DND-41 (cell line): ENCODE data around the gene SERPINB4.

ENCODE experiments used
- ATAC-seq: fragments of 200-7000 bp; cut with Tn5 transposase; 3 replicates; pipeline ENCODE4 v1.9.1; 2021; ENCODE audit warnings: low read depth; ENCODE audit not compliant: insufficient read depth
- DNase-seq: peaks from one replicate; pipeline ENCODE4 v3.0.0-alpha.2; 2020
- H2AFZ ChIP-seq: 2 replicates; pipeline ENCODE4 v1.6.0; 2012; ENCODE audit warnings: low read depth, low read length
- H3K27ac ChIP-seq: 2 replicates; pipeline ENCODE4 v1.5.1; 2012; ENCODE audit warnings: low read length, inconsistent platforms
- H3K27me3 ChIP-seq: fragments of 200-600 bp; sonication (generic); 2 replicates; pipeline ENCODE4 v1.6.0; 2012; ENCODE audit warnings: low read length, mild to moderate bottlenecking, inconsistent platforms; ENCODE audit not compliant: insufficient read depth, poor library complexity
- H3K36me3 ChIP-seq: 2 replicates; pipeline ENCODE4 v1.5.1; 2012; ENCODE audit warnings: low read length, inconsistent platforms; ENCODE audit not compliant: insufficient read depth
- H3K4me1 ChIP-seq: 2 replicates; pipeline ENCODE4 v1.5.1; 2012; ENCODE audit warnings: mild to moderate bottlenecking, low read length; ENCODE audit not compliant: insufficient read depth
- H3K4me2 ChIP-seq: 2 replicates; pipeline ENCODE4 v1.6.0; 2012; ENCODE audit warnings: mild to moderate bottlenecking, moderate library complexity, low read length, inconsistent platforms; ENCODE audit not compliant: insufficient read depth
- H3K4me3 ChIP-seq, 2 experiments: fragments of 200-600 bp in 1 of 2; shearing (Covaris generic) in 1 of 2; 2 replicates each; pipeline ENCODE4 v1.5.1; 2012 to 2016; ENCODE audit warnings: inconsistent platforms in 2 of 2, low read length in 2 of 2, mild to moderate bottlenecking in 2 of 2, low read depth in 1 of 2, moderate library complexity in 1 of 2
- H3K79me2 ChIP-seq: 2 replicates; pipeline ENCODE4 v1.6.0; 2012; ENCODE audit warnings: low read length, inconsistent platforms; ENCODE audit not compliant: insufficient read depth
- H3K9ac ChIP-seq: 2 replicates; pipeline ENCODE4 v1.6.0; 2012; ENCODE audit warnings: low read depth, mild to moderate bottlenecking, inconsistent platforms, low read length, moderate library complexity
- H3K9me3 ChIP-seq: 2 replicates; pipeline ENCODE4 v1.5.1; 2012; ENCODE audit warnings: low read length, moderate library complexity, mild to moderate bottlenecking, inconsistent platforms; ENCODE audit not compliant: insufficient read depth, severe bottlenecking
- H4K20me1 ChIP-seq: 2 replicates; pipeline ENCODE4 v1.6.0; 2012; ENCODE audit warnings: low read length; ENCODE audit not compliant: insufficient read depth
- CTCF ChIP-seq: IDR thresholded peaks from 2 replicates; pipeline ENCODE4 v1.5.1; 2012; ENCODE audit warnings: borderline replicate concordance, low read length, moderate library complexity, mild to moderate bottlenecking; ENCODE audit not compliant: poor library complexity, severe bottlenecking; ENCODE audit errors: extremely low read depth
- EZH2 ChIP-seq: IDR thresholded peaks from 3 replicates; pipeline ENCODE4 v1.6.1; 2012; ENCODE audit warnings: borderline replicate concordance, low read depth, mild to moderate bottlenecking, moderate library complexity, low read length, inconsistent platforms; ENCODE audit not compliant: severe bottlenecking

The SERPINB4 gene

GRCh38 chr18:63606526-63606925 lies 37.5 kb downstream of the SERPINB4 start:
- Histone ChIP-seq H3K4me2 (no peak overlapping the region), H3K79me2 (no peaks in the 10 kb centered on the region), H2AFZ (no peak overlapping the region), H3K27me3 (peaks cover 6% of the 10 kb centered on the region), H3K36me3 (no peaks in the 10 kb centered on the region), H3K9ac (no peak overlapping the region), H3K4me1 (no peaks in the 10 kb centered on the region), H3K9me3 (no peaks in the 10 kb centered on the region), H3K4me3 (no peak overlapping the region), H3K27ac (no peak overlapping the region), H4K20me1 (no peaks in the 10 kb centered on the region)
- DNase-seq (no peak), ATAC-seq (no peak)
- TF ChIP-seq CTCF (no peak), EZH2 (no peak)

GRCh38 chr18:63604791-63605567 lies 39.1 kb downstream of the SERPINB4 start:
- no peak overlapping the region for H2AFZ ChIP-seq
- H3K79me2 ChIP-seq: no peaks in the 10 kb centered on the region
- no peak overlapping the region for H3K4me3 ChIP-seq
- no peaks in the 10 kb centered on the region for H3K9me3 ChIP-seq
- no peak for ATAC-seq
- peaks cover 6% of the 10 kb centered on the region for H3K27me3 ChIP-seq
- TF ChIP-seq CTCF: no peak
- TF ChIP-seq EZH2: no peak
- H3K4me1 ChIP-seq: no peaks in the 10 kb centered on the region
- H3K4me2 ChIP-seq: no peak overlapping the region
- no peak for DNase-seq
- no peak overlapping the region for H3K9ac ChIP-seq
- H4K20me1 ChIP-seq: no peaks in the 10 kb centered on the region
- no peak overlapping the region for H3K27ac ChIP-seq
- no peaks in the 10 kb centered on the region for H3K36me3 ChIP-seq

GRCh38 chr18:63603772-63604171 lies 40.3 kb downstream of the SERPINB4 start:
- no peak overlapping the region for H2AFZ ChIP-seq
- no peak overlapping the region for H3K27ac ChIP-seq
- H4K20me1 ChIP-seq: no peaks in the 10 kb centered on the region
- H3K36me3 ChIP-seq: no peaks in the 10 kb centered on the region
- DNase-seq (no peak), ATAC-seq (no peak)
- peaks cover 6% of the 10 kb centered on the region for H3K27me3 ChIP-seq
- no peak overlapping the region for H3K4me2 ChIP-seq
- H3K4me1 ChIP-seq: no peaks in the 10 kb centered on the region
- TF ChIP-seq CTCF (no peak), EZH2 (no peak)
- H3K9ac ChIP-seq: no peak overlapping the region
- H3K79me2 ChIP-seq: no peaks in the 10 kb centered on the region
- H3K9me3 ChIP-seq: no peaks in the 10 kb centered on the region
- no peak overlapping the region for H3K4me3 ChIP-seq

GRCh38 chr18:63603355-63603754 lies 40.7 kb downstream of the SERPINB4 start:
- no peak for TF ChIP-seq CTCF
- TF ChIP-seq EZH2: no peak
- H2AFZ ChIP-seq: no peak overlapping the region
- no peak overlapping the region for H3K4me3 ChIP-seq
- H3K4me1 ChIP-seq: no peaks in the 10 kb centered on the region
- peaks cover 6% of the 10 kb centered on the region for H3K27me3 ChIP-seq
- H4K20me1 ChIP-seq: no peaks in the 10 kb centered on the region
- H3K36me3 ChIP-seq: no peaks in the 10 kb centered on the region
- no peak overlapping the region for H3K9ac ChIP-seq
- H3K9me3 ChIP-seq: no peaks in the 10 kb centered on the region
- H3K4me2 ChIP-seq: no peak overlapping the region
- no peak overlapping the region for H3K27ac ChIP-seq
- no peak for DNase-seq
- H3K79me2 ChIP-seq: no peaks in the 10 kb centered on the region
- no peak for ATAC-seq
